Measurements from ENCODE around the gene HTRA1. TPM values are rescaled to one million over a fixed set of nuclear protein-coding genes. Genes with fewer than 3 reads are reported as not detected.

Gene HTRA1
- 1,260 to 1,504 TPM (median 1,485 TPM) in 3 replicates for total RNA-seq
- long read RNA-seq, transcript HTRA1-201 (9 exons, 2,120 nt) = major isoform, 3,278 of 3,419 reads
- long read RNA-seq, transcript HTRA1-202 (6 exons, 1,214 nt) = minor isoform, 13 of 3,419 reads
- long read RNA-seq, partial matches to known transcripts = 84 of 3,419 reads
- long read RNA-seq, other reads (novel, unspliced or antisense) = 44 of 3,419 reads

- no peak for TF ChIP-seq CTCF (IDR thresholded peaks at IDR 0.05)
- Mint-ChIP-seq H3K4me1 (ENCODE audit: low read depth) (peaks cover 58% of the 10 kb centered on the region), H3K27me3 (ENCODE audit: low read depth) (no peaks in the 10 kb centered on the region), H3K4me3 (ENCODE audit: unreplicated experiment) (peak within 1 kb of the TSS; percentile 95), H3K36me3 (ENCODE audit: low read depth) (peaks cover 15% of the 10 kb centered on the region), H3K27ac (ENCODE audit: unreplicated experiment) (peak within 1 kb of the TSS; percentile 89), H3K9me3 (ENCODE audit: low read depth) (no peaks in the 10 kb centered on the region)
- DNase-seq (ENCODE audit: low spot score) = no peak
Observed at GRCh38 chr10:122461367-122461728, at the start of gene HTRA1. HTRA1 (plus strand) TSS chr10:122461553; CDS start chr10:122461653, 100 bp downstream.

- no peak for DNase-seq (ENCODE audit: low spot score)
- TF ChIP-seq CTCF (IDR thresholded peaks at IDR 0.05) = no peak
- H3K36me3 Mint-ChIP-seq (ENCODE audit: low read depth) = peaks cover 20% of the 10 kb centered on the region
Observed at GRCh38 chr10:122413327-122413726, 48.0 kb upstream of the HTRA1 start.

GRCh38 chr10:122417667-122418066 is 43.7 kb upstream of the HTRA1 start:
- H3K27me3 Mint-ChIP-seq (ENCODE audit: low read depth) = no peaks in the 10 kb centered on the region
- no peak for DNase-seq (ENCODE audit: low spot score)
- peaks cover 66% of the 10 kb centered on the region for H3K4me1 Mint-ChIP-seq (ENCODE audit: low read depth)
- H3K27ac Mint-ChIP-seq (ENCODE audit: unreplicated experiment) = no peak overlapping the region
- no peak overlapping the region for H3K4me3 Mint-ChIP-seq (ENCODE audit: unreplicated experiment)
- peaks cover 19% of the 10 kb centered on the region for H3K36me3 Mint-ChIP-seq (ENCODE audit: low read depth)
- no peaks in the 10 kb centered on the region for H3K9me3 Mint-ChIP-seq (ENCODE audit: low read depth)
- TF ChIP-seq CTCF (IDR thresholded peaks at IDR 0.05) = no peak

More at GRCh38 chr10:122413327-122413726, 48.0 kb upstream of the HTRA1 start:
- Mint-ChIP-seq H3K27me3 (ENCODE audit: low read depth) (no peaks in the 10 kb centered on the region), H3K27ac (ENCODE audit: unreplicated experiment) (no peak overlapping the region), H3K9me3 (ENCODE audit: low read depth) (no peaks in the 10 kb centered on the region), H3K4me3 (ENCODE audit: unreplicated experiment) (no peak overlapping the region), H3K4me1 (ENCODE audit: low read depth) (peaks cover 26% of the 10 kb centered on the region)

- Mint-ChIP-seq H3K4me3 (ENCODE audit: unreplicated experiment) (no peak overlapping the region), H3K9me3 (ENCODE audit: low read depth) (no peaks in the 10 kb centered on the region), H3K4me1 (ENCODE audit: low read depth) (peaks cover 66% of the 10 kb centered on the region), H3K36me3 (ENCODE audit: low read depth) (peaks cover 18% of the 10 kb centered on the region), H3K27ac (ENCODE audit: unreplicated experiment) (no peak overlapping the region), H3K27me3 (ENCODE audit: low read depth) (no peaks in the 10 kb centered on the region)
- TF ChIP-seq CTCF (IDR thresholded peaks at IDR 0.05) = no peak
- no peak for DNase-seq (ENCODE audit: low spot score)
Observed at GRCh38 chr10:122419016-122419415, 42.3 kb upstream of the HTRA1 start.

- Mint-ChIP-seq H3K4me1 (ENCODE audit: low read depth) (peaks cover 66% of the 10 kb centered on the region), H3K36me3 (ENCODE audit: low read depth) (peaks cover 16% of the 10 kb centered on the region), H3K27me3 (ENCODE audit: low read depth) (no peaks in the 10 kb centered on the region), H3K27ac (ENCODE audit: unreplicated experiment) (peak overlapping the region; percentile 90), H3K4me3 (ENCODE audit: unreplicated experiment) (no peak overlapping the region), H3K9me3 (ENCODE audit: low read depth) (no peaks in the 10 kb centered on the region)
- no peak for TF ChIP-seq CTCF (IDR thresholded peaks at IDR 0.05)
- DNase-seq (ENCODE audit: low spot score) = no peak
Observed at GRCh38 chr10:122419876-122420623, 41.3 kb upstream of the HTRA1 start.

All from chondrocyte (in vitro differentiated cells).